Measurements from ENCODE around the gene GINS3. TPM values are rescaled to one million over a fixed set of nuclear protein-coding genes. Genes with fewer than 3 reads are reported as not detected.
"Not testable (repeated sequence)": the region's sequence is repeated elsewhere in the genome, so short reads cannot be mapped to it uniquely, and the experiment has no call there.

GINS3 gene
- total RNA-seq, 2 donors from 2014 or later = 0.77 to 0.86 TPM

DNA sequence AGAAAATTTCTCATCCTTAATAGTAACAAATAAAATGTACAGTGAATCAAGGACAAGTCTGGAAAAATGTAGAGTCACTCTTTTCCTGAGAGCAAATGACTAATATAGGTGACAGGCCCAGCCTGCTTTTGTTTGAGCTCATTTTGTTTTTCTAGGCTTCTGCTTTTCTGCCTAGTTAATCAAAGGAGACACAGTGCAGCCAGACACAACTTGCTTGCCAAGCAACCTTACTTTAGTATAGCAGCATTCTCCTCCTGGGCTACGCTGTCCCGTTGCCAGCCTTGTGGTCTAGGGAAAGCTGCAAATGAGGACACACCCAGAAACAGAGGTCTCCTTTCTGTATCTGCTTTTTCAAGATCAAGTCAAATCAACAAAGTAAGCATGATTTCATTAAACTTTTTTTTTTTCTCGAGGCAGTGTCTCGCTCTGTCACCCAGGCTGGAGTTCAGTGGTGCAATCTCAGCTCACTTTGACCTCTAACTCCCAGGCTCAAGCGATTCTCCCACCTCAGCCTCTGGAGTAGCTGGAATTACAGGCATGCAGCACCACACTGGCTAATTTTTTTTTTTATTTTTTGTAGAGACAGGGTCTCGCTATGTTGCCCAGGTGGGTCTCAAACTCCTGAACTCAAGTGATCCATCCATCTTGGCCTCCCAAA is 17.2 kb downstream of the GINS3 start:
- H3K9me3 ChIP-seq (ENCODE audit: control insufficient read depth, low read length, poor library complexity, severe bottlenecking) = no peaks in the 10 kb centered on the region
- no peak for ATAC-seq
- no peak overlapping the region for H3K27ac Mint-ChIP-seq
- H3K36me3 Mint-ChIP-seq (ENCODE audit: low read depth) = peaks cover 2% of the 10 kb centered on the region
- peaks cover 6% of the 10 kb centered on the region for H3K4me1 Mint-ChIP-seq
- H3K27me3 Mint-ChIP-seq = no peaks in the 10 kb centered on the region
- no peak for DNase-seq
- H3K4me3 Mint-ChIP-seq = no peak overlapping the region

- no peaks in the 10 kb centered on the region for H3K9me3 ChIP-seq (ENCODE audit: control insufficient read depth, low read length, poor library complexity, severe bottlenecking)
- no peak for ATAC-seq
Measured at GRCh38 chr16:58411336-58411735, 19.1 kb downstream of the GINS3 start.

DNA sequence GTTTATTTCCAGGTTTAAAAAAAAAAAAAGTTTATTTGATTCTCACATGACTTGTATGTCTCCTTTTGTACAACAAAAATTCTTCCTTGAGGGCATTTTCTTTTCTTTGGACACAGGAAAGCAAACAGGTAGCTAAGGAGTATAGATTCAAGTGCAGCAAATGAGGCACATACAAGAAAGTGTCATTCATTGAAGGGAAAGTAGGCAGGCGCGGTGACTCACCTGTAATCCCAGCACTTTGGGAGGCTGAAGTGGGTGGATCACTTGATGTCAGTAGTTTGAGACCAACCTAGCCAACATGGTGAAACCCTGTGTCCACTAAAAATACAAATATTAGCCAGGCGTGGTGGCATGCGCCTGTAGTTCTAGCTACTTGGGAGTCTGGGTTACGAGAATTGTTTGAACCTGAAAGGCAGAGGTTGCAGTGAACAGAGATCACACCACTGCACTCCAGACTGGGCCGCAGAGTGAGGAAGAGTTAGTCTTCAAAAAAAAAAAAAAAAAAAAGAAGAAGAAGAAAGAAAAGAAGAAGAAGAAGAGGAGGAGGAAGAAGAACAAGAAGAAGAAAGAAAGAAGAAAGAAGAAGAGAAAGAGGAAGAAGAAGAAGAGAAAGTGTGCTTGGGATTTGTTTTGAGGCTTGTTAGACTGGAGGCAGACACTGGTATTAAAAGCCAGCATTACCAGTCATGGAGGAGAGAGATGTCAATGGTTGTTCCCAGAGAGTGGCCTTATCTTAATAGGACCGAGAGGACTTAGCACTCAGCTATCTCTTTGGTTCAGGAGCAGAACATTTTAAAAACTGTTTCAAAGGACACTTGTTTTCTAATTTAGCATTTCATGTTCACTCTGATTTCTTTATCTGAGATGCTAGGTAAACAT is 19.7 kb downstream of the GINS3 start:
- H3K27me3 Mint-ChIP-seq = peaks cover 1% of the 10 kb centered on the region
- H3K9me3 ChIP-seq (ENCODE audit: control insufficient read depth, low read length, poor library complexity, severe bottlenecking) = no peaks in the 10 kb centered on the region
- no peak for ATAC-seq
- no peak overlapping the region for H3K27ac Mint-ChIP-seq
- no peak for DNase-seq
- H3K4me1 Mint-ChIP-seq = peaks cover 4% of the 10 kb centered on the region
- H3K4me3 Mint-ChIP-seq = no peak overlapping the region
- peaks cover 2% of the 10 kb centered on the region for H3K36me3 Mint-ChIP-seq (ENCODE audit: low read depth)

More at GRCh38 chr16:58411336-58411735, 19.1 kb downstream of the GINS3 start:
- peaks cover 6% of the 10 kb centered on the region for H3K4me1 Mint-ChIP-seq
- no peak overlapping the region for H3K4me3 Mint-ChIP-seq
- DNase-seq = no peak
- no peaks in the 10 kb centered on the region for H3K27me3 Mint-ChIP-seq
- peaks cover 2% of the 10 kb centered on the region for H3K36me3 Mint-ChIP-seq (ENCODE audit: low read depth)
- H3K27ac Mint-ChIP-seq = peak overlapping the region; percentile 43

DNA sequence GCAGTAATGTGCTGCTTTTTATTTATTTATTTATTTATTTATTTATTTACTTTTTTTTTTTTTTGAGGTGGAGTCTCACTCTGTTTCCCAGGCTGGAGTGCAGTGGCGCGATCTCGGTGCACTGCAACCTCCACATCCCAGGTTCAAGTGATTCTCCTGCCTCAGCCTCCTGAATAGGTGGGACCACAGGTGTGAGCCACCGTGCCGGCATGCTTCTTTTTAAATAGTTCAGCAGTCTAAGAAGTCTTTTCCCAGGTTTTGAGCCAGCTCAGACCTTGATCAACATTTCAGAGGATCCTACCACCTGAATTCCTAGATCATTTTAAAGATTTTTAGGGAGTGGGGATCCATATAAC is 20.3 kb downstream of the GINS3 start:
- not testable (repeated sequence) for H3K4me3 Mint-ChIP-seq; DNase-seq; H3K27me3 Mint-ChIP-seq; H3K36me3 Mint-ChIP-seq (ENCODE audit: low read depth); H3K4me1 Mint-ChIP-seq; ATAC-seq; H3K9me3 ChIP-seq (ENCODE audit: control insufficient read depth, low read length, poor library complexity, severe bottlenecking); H3K27ac Mint-ChIP-seq

DNA sequence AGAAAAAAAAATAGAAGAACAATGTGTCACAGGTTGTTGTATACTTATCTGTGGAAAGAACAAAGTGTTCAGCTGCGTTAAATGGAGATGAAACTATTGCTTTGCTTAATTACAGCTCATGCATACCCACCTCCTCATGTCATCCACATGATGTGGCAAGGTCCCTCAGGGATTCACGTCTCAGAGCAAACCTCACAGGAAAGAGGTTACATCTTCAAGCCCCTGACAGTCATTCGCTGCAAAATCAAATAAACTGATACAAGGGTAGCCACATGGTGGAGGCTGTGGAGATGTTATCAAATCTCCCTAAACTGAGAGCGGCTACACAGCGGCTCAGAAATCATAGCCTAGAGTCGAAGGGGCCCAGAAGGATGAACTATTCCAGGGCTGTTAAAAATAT is 21.1 kb downstream of the GINS3 start:
- ATAC-seq (no peak), DNase-seq (no peak)
- H3K4me1 Mint-ChIP-seq = peaks cover 3% of the 10 kb centered on the region
- H3K27me3 Mint-ChIP-seq = peaks cover 15% of the 10 kb centered on the region
- H3K9me3 ChIP-seq (ENCODE audit: control insufficient read depth, low read length, poor library complexity, severe bottlenecking) = no peaks in the 10 kb centered on the region
- H3K36me3 Mint-ChIP-seq (ENCODE audit: low read depth) = peaks cover 3% of the 10 kb centered on the region
- H3K27ac Mint-ChIP-seq = no peak overlapping the region
- H3K4me3 Mint-ChIP-seq = no peak overlapping the region

DNA sequence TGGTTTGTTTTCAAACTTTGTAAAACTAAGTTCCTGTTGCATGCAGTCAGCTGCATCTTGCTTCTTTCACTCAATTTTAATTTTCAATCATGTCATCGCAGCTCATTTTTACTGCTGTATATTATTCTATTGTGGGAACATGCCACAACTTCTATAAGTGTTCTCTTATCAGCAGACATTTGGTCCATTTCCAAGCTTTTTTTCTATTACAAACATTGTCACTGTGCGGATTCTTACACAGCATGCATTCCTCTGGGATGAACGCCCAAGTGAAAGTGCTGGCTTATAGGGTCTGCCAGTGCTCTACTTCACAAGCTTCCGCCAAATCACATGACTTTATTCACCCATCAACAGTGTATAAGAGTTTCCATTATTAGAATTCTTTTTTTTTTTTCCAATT is 22.7 kb downstream of the GINS3 start:
- ATAC-seq = no peak

DNA sequence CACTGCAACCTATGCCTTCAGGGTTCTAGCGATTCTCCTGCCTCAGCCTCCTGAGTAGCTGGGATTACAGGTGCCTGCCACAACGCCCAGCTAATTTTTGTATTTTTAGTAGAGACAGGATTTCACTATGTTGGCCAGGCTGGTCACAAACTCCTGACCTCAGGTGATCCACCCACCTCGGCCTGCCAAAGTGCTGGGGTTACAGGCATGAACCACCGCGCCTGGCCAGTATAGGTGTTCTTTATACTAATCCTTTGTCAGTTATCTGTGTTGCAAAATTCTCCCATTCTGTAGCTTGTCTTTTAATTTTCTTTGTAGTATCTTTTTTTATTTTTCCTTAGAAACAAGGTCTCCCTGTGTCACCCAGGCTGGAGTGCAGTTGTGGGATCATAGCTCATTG is 23.7 kb downstream of the GINS3 start:
- H3K36me3 Mint-ChIP-seq (ENCODE audit: low read depth); H3K4me1 Mint-ChIP-seq; DNase-seq; H3K9me3 ChIP-seq (ENCODE audit: control insufficient read depth, low read length, poor library complexity, severe bottlenecking); H3K27ac Mint-ChIP-seq; ATAC-seq; H3K4me3 Mint-ChIP-seq: not testable (repeated sequence)
- H3K27me3 Mint-ChIP-seq = peaks cover 26% of the 10 kb centered on the region

More for the DNA sequence above, 22.7 kb downstream of the GINS3 start:
- peaks cover 5% of the 10 kb centered on the region for H3K36me3 Mint-ChIP-seq (ENCODE audit: low read depth)
- peaks cover 5% of the 10 kb centered on the region for H3K4me1 Mint-ChIP-seq
- no peak overlapping the region for H3K27ac Mint-ChIP-seq
- H3K9me3 ChIP-seq (ENCODE audit: control insufficient read depth, low read length, poor library complexity, severe bottlenecking) = no peaks in the 10 kb centered on the region
- DNase-seq = no peak
- peaks cover 19% of the 10 kb centered on the region for H3K27me3 Mint-ChIP-seq
- H3K4me3 Mint-ChIP-seq = no peak overlapping the region

DNA sequence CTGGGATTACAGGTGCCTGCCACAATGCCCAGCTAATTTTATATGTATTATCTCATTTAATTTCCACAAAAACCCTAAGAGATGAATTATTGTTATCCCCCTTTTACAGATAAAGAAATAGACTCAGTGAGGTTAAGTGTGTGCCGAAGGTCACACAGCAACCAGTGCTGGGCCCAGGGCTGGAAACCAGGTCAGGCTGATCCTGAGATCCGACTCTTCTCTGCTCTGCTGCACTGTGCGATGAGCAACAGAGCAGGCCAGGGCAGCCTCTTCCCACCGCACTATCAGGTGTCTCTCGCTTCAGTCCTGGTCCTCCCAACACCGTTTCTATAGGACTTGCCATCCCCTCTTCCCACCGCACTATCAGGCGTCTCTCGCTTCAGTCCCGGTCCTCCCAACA is 24.8 kb downstream of the GINS3 start:
- no peak overlapping the region for H3K27ac Mint-ChIP-seq
- DNase-seq (no peak), ATAC-seq (no peak)
- peaks cover 31% of the 10 kb centered on the region for H3K27me3 Mint-ChIP-seq
- H3K4me3 Mint-ChIP-seq = no peak overlapping the region
- peaks cover 5% of the 10 kb centered on the region for H3K36me3 Mint-ChIP-seq (ENCODE audit: low read depth)
- H3K9me3 ChIP-seq (ENCODE audit: control insufficient read depth, low read length, poor library complexity, severe bottlenecking) = no peaks in the 10 kb centered on the region
- H3K4me1 Mint-ChIP-seq = peaks cover 8% of the 10 kb centered on the region

DNA sequence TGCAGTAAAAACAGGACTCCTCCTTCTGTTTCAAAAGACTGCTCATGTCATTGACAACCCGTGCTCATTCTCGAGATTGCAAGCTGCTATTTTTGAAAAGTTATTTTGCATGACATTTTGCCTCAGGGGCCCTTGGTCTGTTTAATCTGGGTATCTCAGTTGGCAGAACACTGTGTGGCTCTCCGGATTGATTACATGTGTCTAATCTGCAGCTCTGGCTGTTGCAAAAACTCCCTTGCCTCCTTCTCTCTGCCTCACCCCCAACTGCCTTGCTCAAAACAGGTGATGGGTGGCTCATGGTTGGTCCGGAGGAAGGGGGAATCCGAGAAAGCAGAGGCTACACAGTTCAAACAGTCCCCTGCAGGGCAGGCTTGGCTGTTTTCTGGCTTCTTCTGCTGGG is 25.3 kb downstream of the GINS3 start:
- ATAC-seq = no peak
- Mint-ChIP-seq H3K36me3 (ENCODE audit: low read depth) (peaks cover 5% of the 10 kb centered on the region), H3K4me3 (no peak overlapping the region), H3K4me1 (peaks cover 6% of the 10 kb centered on the region), H3K27ac (no peak overlapping the region), H3K27me3 (peaks cover 33% of the 10 kb centered on the region)
- H3K9me3 ChIP-seq (ENCODE audit: control insufficient read depth, low read length, poor library complexity, severe bottlenecking) = no peaks in the 10 kb centered on the region
- DNase-seq = no peak

DNA sequence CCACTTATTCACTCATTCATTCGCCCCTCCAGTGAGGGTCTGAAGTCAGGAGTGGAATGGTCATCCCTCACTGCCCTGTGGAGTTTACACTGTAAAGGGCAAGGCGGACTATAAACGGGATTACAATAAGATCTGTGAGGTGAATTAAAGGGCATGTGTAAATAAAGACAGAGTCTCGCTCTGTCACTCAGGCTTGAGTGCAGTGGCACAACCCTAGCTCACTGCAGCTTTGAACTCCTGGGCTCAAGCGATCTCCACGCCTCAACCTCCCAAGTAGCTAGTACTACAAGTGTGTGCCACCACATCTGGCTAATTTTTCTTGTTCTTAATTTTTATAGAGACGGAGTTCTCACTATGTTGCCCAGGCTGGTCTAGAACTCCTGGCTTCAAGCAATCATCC is 25.8 kb downstream of the GINS3 start:
- no peak for DNase-seq

DNA sequence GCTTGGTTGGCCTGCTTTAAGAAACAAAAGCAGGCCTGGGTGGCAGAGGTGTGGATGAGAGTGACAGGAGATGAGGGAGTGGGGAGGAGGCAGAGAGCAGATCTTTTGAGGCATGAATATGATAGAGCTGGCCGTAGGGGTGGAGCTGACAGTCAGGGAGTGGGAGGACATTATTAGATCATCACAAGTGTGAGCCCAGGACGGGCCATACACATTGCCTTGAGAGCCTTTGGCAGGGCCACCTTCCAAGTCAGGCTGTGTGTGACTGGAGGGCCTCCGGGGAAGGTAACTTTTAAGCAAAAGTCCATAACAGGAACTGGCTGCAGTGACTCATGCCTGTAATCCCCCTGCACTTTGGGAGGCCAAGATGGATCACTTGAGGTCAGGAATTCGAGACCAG is 26.3 kb downstream of the GINS3 start:
- DNase-seq (no peak), ATAC-seq (no peak)
- H3K36me3 Mint-ChIP-seq (ENCODE audit: low read depth) = peaks cover 5% of the 10 kb centered on the region
- no peak overlapping the region for H3K4me3 Mint-ChIP-seq
- peaks cover 39% of the 10 kb centered on the region for H3K27me3 Mint-ChIP-seq
- no peaks in the 10 kb centered on the region for H3K9me3 ChIP-seq (ENCODE audit: control insufficient read depth, low read length, poor library complexity, severe bottlenecking)
- peaks cover 6% of the 10 kb centered on the region for H3K4me1 Mint-ChIP-seq
- no peak overlapping the region for H3K27ac Mint-ChIP-seq

More for the DNA sequence above, 25.8 kb downstream of the GINS3 start:
- peaks cover 5% of the 10 kb centered on the region for H3K36me3 Mint-ChIP-seq (ENCODE audit: low read depth)
- H3K9me3 ChIP-seq (ENCODE audit: control insufficient read depth, low read length, poor library complexity, severe bottlenecking) = no peaks in the 10 kb centered on the region
- no peak for ATAC-seq
- H3K27ac Mint-ChIP-seq = no peak overlapping the region
- H3K4me3 Mint-ChIP-seq = no peak overlapping the region
- H3K4me1 Mint-ChIP-seq = peaks cover 6% of the 10 kb centered on the region
- peaks cover 37% of the 10 kb centered on the region for H3K27me3 Mint-ChIP-seq

DNA sequence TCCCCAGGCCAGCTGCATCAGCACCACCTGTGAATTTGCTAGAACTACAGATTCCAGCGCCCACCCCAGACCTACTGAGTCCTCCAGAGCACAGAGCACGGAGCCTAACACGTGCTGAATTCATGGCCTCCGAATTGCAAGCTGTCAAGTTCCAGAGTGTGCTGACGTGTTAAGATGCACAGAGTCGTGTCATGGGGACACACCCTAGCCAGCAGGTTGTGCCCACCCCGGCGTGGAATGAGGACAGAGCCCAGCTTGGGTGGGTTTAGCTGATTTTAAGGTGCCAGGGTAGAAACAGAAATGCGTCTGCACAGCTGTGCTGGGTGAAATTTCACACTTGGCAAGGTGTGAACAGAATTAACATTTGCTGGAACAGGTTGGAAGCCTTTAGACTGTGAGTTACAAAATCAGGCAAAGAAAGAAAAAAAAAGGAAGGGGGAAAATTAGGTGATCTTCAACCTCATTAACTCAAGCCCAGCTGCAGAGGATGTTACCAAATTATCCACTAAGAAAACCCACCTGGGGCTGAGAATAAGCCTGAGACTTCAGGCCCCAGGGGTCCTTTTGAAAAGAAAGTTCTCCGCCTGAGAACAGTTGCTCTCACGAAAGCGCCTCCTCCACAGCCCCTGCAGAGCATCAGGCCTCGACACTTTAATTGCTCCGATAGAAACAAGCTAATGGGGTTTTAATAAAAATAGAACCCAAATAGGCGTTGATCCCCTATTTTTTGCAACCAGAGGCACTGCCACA is 27.1 kb downstream of the GINS3 start:
- ATAC-seq (no peak), DNase-seq (no peak)
- H3K9me3 ChIP-seq (ENCODE audit: control insufficient read depth, low read length, poor library complexity, severe bottlenecking) = no peaks in the 10 kb centered on the region

GRCh38 chr16:58421059-58421458 is 28.8 kb downstream of the GINS3 start:
- H3K36me3 Mint-ChIP-seq (ENCODE audit: low read depth) = peaks cover 5% of the 10 kb centered on the region
- peaks cover 13% of the 10 kb centered on the region for H3K4me1 Mint-ChIP-seq
- peaks cover 39% of the 10 kb centered on the region for H3K27me3 Mint-ChIP-seq
- no peak for ATAC-seq
- H3K27ac Mint-ChIP-seq = no peak overlapping the region
- no peak for DNase-seq
- no peak overlapping the region for H3K4me3 Mint-ChIP-seq
- no peaks in the 10 kb centered on the region for H3K9me3 ChIP-seq (ENCODE audit: control insufficient read depth, low read length, poor library complexity, severe bottlenecking)

More for the DNA sequence above, 27.1 kb downstream of the GINS3 start:
- peaks cover 39% of the 10 kb centered on the region for H3K27me3 Mint-ChIP-seq
- no peak overlapping the region for H3K27ac Mint-ChIP-seq
- peaks cover 6% of the 10 kb centered on the region for H3K4me1 Mint-ChIP-seq
- no peak overlapping the region for H3K4me3 Mint-ChIP-seq
- peaks cover 5% of the 10 kb centered on the region for H3K36me3 Mint-ChIP-seq (ENCODE audit: low read depth)
